Cerebellar nuclear complex (tissue), 1 donor: ENCODE measurements around the gene ARHGEF19.
A peak's percentile ranks its signal among the peaks of the same experiment; 100 is the strongest.
"Not testable (repeated sequence)": the region's sequence is repeated elsewhere in the genome, so short reads cannot be mapped to it uniquely, and the experiment has no call there.

ENCODE experiments used
- DNase-seq, 2 experiments: peaks; one replicate each; lab custom pipeline; 2025; lab: John Stamatoyannopoulos, UW

ARHGEF19 gene

DNA sequence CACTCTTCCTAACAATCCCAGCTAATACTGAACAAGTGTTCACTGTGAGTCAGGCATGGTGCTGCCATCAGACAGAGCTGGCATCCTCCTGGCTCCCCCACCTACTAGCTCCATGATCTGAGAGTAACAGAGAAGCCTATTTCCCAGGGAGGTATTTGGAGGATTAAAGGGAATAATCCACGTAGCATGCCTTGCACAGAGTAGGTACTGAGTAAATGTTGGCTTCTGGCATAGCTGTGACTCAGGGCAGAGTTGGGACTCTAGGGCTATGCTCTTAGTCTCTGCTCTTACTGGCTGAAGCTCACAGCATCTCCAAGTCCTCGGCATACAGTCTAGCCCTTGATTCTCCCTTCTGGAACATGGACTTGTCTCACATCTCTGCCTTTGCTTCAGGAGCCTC lies 8.2 kb downstream of the ARHGEF19 start:
- no peak for DNase-seq

DNA sequence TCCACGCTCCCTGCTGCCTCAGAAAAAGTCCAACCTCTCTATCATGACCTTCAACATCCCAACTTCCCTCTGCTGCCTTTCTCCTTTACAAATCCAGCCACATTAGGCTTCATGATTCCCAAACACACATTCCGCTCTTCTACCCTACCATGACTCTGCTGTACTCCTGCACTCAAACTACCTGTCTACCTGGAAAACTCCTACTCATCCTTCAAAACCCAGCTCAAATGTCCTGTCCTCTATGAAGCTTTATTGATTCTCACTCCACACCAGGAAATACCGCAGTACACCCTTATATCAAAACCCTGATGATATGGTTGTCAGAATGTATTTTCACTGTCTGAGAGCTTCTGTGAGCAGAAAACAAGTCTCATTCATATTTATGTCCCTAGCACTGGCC lies 8.9 kb downstream of the ARHGEF19 start:
- DNase-seq, result no peak

DNA sequence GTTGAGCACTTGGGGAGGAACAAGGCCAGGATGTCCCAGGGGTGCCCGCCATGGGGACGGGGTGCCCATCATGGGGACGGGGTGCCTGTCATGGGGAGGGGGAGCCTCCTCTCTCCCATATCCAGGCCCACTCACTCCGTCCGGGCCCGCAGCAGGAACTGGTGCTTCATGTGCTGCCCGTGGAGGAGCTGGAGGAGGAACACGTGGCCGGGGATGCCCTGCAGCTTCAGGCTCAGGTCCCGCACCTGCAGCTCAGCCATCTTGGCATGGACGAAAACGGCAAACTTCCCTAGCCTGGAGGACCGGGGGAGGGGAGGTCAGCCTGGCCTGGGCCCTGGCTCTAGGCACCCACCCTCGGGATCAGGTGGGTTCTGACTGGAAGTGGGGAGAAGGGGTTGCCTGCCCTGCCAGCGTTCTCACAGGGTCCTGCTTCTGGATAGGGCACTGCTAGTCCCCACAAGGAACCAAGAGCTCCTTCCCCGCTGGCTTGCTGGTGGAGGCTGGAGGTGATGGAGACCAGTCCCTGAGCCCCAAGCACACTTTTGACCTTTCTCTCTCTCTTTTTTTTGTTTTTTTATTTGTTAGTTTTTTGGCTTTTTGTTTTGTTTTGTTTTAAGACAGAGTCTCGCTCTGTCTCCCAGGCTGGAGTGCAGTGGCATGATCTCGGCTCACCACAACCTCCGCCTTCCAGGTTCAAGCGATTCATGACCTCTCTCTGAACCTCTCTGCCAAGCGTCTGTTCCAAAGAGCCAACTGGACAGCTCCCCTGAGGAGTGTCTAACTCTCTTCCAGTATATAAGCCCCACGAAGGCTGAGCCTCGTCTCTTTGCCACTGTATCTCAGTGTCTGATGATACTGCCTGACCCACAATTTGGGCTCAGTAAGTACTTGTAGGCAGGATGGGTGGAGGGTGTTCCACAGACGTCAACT lies 9.9 kb downstream of the ARHGEF19 start:
- no peak for DNase-seq

DNA sequence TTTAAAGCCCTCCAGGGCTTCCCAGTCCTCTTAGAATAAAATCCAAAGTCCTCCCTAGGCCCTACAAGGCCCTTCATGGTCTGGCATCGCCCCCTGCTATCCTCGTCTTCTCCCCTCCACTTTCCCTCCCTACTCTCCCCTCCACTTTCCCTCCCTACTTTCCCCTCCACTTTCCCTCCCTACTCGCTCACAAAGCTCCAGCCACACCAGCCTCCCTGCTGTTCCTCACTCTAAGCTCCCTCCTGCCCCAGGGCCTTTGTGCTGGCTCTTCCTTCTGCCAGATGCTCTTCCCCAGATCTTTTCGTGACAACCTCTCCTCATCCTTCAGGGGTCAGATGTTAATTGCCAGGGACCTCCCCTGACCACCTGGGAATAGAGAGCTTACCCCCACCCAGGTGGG lies 12.8 kb downstream of the ARHGEF19 start:
- DNase-seq, result no peak

DNA sequence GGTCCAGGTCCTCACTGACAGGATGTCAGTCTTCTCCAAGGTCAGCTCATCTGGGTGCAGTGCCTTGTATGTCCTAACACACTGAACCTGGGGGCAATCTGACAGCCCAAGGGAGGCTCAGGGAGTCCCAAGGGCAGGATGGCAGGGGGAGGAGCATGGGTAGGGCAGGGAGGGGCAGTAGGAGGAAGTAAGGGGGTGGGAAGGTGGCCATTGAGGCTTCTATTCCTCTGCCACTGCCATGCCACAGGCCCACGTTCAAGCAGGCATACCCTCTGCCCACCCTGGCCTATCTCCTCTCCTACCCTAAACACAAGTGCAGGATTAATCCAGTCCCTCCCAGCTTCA lies 13.3 kb downstream of the ARHGEF19 start:
- DNase-seq, result no peak

DNA sequence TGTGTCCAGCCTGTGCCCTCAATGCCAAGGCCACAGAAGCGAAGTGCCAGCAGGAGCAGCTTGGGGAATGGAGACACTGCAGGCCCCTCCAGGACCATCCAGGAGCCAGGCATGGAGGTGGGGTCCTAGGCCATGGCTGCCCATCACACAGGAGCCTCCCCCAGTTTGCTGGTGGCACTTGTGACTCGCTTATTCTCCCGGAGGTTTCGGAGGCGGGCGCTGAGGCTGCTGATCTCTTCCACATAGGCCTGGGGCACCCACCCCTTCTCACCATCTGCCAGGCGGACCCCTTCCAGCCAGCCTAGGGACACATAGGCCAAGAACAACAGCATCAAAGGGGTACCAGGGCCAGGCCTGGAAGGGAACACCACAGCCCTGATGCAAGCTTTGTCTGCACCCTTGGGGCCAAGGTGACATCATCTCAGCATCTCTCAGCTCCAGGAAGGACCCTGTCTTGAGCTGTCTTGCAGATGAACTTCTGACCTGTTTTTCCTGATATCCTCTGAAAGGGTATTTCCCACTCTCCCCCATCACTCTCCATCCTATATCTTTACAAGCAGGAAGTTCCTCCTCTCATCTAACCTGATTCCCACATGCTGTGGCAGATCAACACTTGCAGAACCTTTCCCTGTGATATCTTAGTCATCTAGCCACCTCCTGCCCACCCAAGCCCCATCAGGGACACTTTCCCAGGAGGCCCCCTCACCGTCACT lies 13.9 kb downstream of the ARHGEF19 start:
- no peak for DNase-seq

DNA sequence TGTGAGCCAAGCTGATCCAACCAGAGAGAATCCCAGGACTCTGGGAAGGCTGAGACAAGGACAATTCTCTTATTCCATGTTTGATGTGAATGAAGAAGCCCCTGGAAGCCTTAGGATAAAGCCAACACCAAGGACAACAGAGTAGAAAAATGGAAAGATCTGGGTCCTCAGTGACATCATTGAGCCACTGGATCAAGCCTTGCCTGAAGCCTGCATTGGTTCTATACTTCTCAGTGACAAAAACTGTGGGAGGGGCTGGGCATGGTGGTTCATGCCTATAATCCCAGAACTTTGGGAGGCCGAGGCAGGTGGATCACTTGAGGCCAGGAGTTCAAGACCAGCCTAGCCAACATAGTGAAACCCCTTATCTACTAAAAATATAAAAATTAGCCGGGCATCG lies 15.6 kb downstream of the ARHGEF19 start:
- DNase-seq, result no peak

DNA sequence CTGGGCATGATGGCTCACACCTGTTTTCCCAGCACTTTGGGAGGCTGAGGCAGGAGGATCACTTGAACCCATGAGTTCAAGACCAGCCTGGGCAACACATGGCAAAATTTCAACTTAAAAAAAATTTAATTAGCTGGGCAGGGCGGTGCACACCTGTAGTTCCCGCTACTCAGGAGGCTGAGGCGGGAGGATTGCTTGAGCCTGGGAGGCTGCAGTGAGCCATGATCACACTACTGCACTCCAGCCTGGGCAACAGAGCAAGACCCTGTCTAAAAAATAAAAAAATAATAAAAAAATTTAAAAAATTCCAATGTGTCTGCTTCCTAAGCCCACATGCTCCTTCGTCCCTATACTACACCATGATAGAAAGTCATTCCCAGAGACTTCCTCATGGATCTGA lies 16.3 kb downstream of the ARHGEF19 start:
- not testable (repeated sequence) for DNase-seq

DNA sequence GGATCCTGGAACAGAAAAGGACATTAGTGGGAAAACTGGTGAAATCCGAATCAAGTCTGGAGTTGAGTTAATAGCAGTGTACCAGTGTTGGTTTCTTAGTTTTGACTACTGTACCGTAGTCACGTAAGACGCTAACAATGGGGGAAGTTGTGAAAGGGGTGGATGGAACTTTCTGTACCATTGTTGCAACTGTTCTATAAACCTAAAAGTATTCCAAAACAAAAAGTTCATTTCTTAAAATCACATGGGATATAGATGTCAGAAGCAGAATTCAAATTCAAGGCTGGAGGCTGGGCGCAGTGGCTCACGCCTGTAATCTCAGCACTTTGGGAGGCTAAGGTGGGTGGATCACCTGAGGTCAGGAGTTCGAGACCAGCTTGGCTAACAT lies 16.9 kb downstream of the ARHGEF19 start:
- no peak for DNase-seq

DNA sequence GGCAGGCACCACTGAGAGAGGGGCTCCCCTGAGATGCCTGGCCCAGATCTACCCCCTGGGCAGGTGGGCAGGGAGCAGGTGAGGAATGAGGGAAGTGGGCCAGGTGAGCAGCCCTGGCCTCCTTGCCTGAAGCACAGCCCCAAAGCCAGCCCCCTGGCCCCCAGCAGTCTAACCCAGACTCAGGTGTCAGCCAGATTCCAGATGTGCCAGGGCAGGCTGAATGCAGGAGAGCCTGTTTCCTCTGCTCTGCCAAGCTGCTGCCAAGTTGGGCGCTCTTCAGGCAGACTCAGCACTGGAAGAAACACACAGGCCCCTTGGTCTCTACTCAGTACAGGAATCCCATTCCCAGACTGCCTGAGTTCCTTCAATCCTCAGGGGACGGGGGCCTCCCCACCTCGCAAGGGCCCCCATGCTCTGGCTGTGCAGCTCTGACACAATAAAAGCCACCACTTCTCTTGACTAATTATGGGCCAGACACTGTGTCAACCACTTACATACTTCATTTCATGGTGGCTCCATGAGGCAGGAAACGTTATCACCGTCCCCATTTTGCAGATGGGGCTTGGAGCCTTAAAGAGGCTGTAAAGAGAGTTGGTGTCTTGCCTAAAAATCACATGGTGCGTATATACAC lies 20.4 kb downstream of the ARHGEF19 start:
- no peak for DNase-seq

DNA sequence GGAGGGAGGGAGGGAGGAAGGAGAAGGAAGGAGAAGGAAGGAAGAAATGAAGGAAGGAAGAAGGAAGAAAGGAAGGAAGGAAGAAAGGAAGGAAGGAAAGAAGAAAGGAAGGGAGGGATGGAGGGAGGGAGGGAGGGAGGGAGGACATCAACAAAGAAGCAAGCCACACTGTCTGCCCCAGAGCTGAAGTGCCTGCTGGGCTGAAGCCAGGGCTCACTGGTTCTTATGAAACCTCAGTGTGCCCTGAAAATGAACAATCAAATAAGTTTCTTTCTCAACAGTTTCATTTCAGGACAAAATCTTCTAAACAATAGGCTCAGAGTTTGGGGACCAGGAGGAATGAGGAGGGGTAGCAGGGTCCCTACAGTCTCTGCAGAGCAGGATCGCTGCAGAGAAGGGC lies 21.1 kb downstream of the ARHGEF19 start:
- no peak for DNase-seq

DNA sequence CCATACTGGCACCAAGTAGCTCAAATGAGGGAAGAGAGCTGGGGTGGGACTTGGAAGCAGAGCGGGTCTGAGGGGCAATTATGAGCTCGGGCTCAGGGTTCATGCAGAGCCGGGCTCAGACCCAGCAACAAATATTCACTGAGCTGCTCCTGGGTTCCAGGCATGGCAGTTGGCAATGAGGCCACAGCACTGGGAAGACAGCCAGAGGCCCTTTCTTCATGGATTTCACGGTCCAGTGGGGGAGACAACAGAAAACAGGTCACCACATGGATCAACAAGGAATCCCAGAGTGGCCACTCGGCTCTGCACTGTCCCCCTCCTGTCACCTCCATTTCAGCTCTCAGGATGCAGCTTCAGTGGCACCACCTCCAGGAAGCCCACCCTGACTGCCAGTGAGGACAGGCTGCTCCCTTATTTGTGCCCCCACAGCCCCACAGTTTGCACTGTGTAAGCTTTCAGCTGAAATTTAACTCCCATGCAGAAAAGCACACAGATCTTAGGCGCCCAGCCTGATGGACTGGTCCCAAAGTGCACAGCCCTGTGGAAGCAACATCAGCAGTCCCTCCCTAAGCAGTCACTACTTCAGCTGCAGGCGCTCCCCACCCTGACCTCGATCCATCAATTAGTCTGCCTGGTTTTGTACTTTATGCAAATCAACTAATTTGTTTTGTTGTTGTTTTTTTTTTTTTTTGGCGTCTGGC lies 22.4 kb downstream of the ARHGEF19 start:
- peak; percentile 80 to 94 for DNase-seq

DNA sequence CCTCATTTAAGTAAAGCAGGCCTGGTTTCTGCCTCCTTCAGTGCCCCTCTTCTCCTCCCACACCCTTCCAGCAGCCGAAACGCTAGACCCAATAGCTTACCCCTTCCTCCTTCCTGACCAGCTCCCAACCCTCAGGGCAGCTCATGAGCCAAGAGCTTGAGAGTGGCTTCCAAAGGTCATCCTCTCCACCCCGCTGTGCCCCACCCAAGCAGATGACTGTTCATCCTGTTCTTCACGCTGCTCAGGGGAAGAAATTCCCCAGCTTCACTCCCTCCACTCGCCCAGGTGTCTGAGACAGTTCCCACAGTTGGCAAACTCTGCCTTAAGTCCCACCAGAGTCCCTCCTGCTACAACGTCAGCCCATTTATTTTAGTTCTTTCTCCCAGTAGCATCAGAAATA lies 23.4 kb downstream of the ARHGEF19 start:
- no peak for DNase-seq

DNA sequence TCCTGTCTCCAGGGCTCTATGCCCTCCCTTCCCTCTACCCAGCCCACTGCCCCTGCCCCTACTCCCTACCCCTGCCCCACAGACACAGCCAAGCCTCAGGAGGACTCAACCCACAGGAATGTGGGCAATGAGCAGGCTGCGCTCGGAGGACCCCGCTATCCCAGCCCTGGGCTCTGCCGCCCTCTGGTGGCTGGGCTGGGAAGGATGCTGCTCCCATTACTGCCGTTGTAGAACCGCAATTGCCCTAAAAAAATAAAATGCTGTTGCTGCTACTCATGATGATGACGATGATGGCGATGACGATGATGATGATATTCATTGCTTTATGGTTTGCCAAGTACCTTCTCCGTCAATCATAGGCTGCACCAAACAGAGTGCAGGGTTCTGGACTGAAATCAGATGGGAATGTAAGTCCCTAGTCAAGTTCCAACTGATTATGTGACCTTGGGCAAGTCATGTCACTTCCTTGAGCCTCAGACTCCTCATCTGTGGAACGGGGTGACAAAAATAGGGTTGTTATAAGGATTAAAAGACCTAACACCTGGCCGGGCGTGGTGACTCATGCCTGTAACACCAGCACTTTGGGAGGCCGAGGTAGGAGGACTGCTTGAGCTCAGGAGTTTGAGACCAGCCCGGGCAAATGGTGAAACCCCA lies 24.6 kb downstream of the ARHGEF19 start:
- no peak for DNase-seq

DNA sequence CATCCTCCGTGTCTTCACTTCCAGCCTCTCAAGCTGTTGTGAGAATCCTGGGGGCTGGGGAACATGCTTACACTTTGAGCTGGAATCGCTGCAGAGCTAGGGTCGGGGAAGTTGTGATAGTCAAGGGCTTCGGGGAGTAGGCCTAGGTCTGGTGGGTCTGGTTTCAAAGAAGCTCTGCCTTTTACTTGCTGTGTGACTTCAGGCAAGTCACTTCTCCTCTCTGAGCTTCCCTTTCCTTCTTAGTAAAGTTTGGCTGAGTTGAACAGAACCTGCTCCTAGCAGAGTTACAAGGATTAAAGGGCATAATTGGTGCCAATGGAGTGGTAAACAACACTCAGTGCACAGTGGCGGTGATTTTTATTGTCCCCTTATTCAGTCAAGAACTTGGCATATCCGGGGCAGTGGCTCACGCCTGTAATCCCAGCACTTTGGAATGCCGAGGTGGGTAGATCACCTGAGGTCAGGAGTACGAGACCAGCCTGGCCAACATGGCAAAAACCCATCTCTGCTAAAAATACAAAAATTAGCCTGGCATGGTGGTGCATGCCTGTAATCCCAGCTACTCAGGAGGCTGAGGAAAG lies 25.7 kb downstream of the ARHGEF19 start:
- no peak for DNase-seq

DNA sequence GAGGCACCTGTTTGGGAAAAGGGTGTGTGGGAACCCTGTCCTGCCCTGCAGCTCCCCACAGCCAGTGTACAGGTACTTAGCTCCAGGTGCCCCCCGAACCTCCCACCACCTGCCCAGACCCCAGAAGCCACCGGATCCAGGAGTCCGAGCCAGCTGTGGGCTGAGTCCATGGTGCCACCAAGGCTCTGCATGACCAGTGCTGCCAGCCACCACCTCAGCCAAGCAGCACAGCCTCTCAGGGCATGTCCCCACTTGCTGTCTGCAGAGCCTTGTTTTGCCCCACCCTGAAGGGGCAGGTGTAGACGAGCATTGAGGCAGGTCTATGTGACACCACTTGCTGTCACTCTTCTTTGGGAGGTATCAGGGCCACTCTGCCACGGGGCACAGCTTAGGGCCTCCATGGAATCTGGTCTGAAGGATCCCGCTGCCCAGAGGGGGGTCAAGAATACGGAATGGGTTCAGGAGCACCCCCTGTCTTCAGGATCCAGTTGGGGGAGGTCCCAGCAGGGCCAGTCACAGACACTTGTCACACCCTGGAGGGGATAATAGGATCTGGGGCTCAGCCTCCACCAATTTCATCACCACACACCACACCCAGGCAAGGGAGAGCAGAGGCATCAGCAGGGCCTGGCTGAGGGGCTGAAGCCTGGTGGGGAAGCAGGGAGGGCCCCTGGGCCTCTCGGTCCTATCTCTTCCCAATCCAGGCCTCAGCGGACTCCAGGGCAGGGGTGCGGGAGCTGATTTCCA lies 27.7 kb downstream of the ARHGEF19 start:
- DNase-seq, result no peak

DNA sequence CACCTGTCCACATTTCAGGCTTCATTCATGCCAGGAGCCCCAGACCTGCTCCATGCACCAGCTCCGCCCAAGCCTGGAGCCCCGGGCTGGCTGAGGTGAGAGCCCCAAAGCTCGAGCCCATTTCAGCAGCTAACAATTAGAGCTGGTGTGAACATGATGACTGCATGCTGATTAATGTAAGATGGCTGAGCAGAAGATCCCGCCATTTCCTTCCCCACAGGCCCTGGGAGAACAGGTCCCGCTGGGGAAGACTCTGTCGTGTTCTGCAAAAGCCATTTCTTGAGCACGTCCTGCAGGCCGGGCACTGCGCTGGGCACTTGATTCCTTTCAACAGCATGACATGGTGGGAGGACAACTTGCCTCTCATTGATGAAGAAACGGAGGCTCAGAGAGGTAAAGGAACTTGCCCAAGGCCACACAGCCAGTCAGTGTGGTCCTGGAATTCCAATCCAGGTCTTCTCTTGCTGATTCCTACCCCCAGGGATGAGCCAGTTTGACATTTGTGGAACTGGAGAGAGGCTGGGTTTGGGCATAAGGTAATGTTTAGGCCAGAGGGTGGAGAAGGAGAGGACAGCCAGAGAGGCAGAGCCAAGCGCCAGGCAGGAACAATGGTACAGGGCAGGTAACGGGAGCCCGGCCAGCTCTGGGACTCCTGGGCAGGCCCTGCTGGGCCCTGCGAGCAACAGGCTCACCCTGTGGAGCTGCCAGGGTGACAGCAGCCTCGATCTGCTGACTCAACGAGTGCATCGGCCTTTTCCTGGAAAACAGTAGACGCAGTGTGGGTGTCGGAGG lies 28.5 kb downstream of the ARHGEF19 start:
- DNase-seq, result no peak

DNA sequence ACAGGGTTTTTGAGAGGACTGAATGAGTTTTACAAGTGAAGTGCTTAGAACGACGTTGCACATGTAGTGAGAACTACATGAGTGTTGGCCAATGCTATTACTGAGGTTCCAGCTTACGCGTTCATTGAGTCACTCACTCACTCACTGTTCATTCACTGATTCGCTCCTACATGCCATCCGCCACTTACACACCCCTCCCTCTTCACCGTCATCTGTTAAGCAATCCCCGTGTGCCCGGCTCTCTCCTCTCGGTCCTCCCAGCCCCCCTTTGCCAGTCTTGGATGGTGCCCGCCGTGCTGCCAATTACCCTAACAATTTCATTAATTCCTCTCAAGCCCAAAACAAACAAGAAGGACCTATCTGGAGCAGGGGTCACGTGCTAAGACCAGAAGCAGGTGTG lies 29.3 kb downstream of the ARHGEF19 start:
- DNase-seq, result no peak

DNA sequence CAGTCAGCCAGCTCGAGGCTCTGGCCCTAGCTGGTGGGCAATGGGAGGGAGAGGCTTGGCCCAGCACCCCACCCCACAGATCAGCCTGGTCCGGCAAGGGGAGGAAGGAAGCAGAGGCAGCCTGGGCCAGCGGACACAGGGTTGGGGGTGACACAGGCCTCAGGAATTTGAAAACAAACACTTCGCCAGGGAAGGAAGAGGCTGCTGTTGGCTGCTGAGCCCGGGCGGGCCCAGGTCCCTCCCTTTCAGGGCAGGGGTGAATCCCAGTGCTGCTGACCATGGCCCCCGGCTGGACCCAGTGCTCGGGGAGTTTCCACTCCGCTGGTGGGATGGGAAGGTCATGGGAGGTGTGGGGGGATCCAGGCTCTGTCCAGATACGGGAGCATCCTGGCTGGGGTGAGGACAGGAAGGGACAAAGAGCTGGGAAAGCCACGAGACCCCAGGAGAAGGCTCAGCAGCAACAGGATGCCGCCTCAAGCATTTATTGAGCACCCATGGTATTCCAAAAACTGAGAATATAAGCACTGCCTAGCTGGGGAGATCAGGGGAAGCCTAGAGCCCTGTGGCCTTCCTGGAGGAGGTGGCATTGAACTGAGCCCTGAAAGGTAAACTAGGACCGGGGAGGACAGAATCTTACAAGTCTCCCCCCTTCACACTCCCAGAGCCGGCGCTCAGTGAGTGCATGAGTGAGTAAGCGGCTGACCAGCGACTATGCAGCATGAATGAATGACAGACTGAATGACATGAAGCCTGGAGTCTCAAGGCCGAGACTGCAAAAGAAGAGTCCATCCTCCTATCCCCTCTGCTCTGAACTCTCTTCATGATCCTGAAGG lies 30.3 kb downstream of the ARHGEF19 start:
- no peak for DNase-seq
